H1 (cell line): ENCODE results near the gene DLL1. TPM values are rescaled to one million over a fixed set of nuclear protein-coding genes. Genes with fewer than 3 reads are reported as not detected.

Experiments used
- ASH2L ChIP-seq: fragments of 200-600, 300-600 bp; sonication (generic); IDR thresholded peaks from one replicate; pipeline ENCODE4 v1.7.1; 2017; ENCODE audit warnings: low read length
- BACH1 ChIP-seq: IDR thresholded peaks from 2 replicates; pipeline ENCODE4 v1.6.1; 2012; ENCODE audit warnings: low read length, improper control_type of control experiment
- POLR2A ChIP-seq, 2 experiments: IDR thresholded peaks; 1 replicate in 1 of 2; 2 replicates in 1 of 2; pipeline ENCODE4 v1.6.1; 2011; ENCODE audit warnings: low read depth in 2 of 2, low read length in 2 of 2, mild to moderate bottlenecking in 2 of 2; ENCODE audit errors: control extremely low read depth in 1 of 2
- POLR2AphosphoS5 ChIP-seq: IDR thresholded peaks from 2 replicates; pipeline ENCODE4 v1.6.1; 2011; ENCODE audit warnings: low read depth, low read length
- RAD21 ChIP-seq, 2 experiments: IDR thresholded peaks in 1 of 2; conservative IDR thresholded peaks in 1 of 2; 2 replicates each; pipeline ENCODE4 v1.6.1; 2011; ENCODE audit warnings: low read depth in 2 of 2, low read length in 2 of 2, improper control_type of control experiment in 1 of 2, inconsistent platforms in 1 of 2, mild to moderate bottlenecking in 1 of 2, moderate library complexity in 1 of 2
- SAP30 ChIP-seq: fragments of 300-600 bp; sonication (generic); IDR thresholded peaks from 2 replicates; pipeline ENCODE4 v1.7.1; 2012; ENCODE audit warnings: low read length, moderate library complexity, mild to moderate bottlenecking, inconsistent platforms; ENCODE audit not compliant: insufficient read depth, insufficient replicate concordance
- SRF ChIP-seq: IDR thresholded peaks from 2 replicates; pipeline ENCODE4 v1.6.1; 2011; ENCODE audit warnings: mild to moderate bottlenecking, low read depth, low read length, moderate library complexity
- SUZ12 ChIP-seq: fragments of 200-600 bp; sonication (generic); IDR thresholded peaks from 2 replicates; pipeline ENCODE4 v1.6.1; 2012; ENCODE audit warnings: mild to moderate bottlenecking, inconsistent platforms, low read length, moderate library complexity, mixed read lengths
- TBP ChIP-seq: IDR thresholded peaks from 2 replicates; pipeline ENCODE4 v1.6.1; 2011; ENCODE audit warnings: low read depth, low read length, improper control_type of control experiment
- TCF12 ChIP-seq: IDR thresholded peaks from 2 replicates; pipeline ENCODE4 v1.6.1; 2011; ENCODE audit warnings: low read depth, mild to moderate bottlenecking, low read length
- polyA plus RNA-seq, 7 experiments: library from polyadenylated mRNA; depleted of rRNA in 3 of 7; stranded (reverse) in 5 of 7; unstranded in 2 of 7; fragments of >200 nt in 5 of 7; fragments of 200-250 nt in 2 of 7; gene quantifications; 1 replicate in 5 of 7; 2 replicates in 1 of 7; 4 replicates in 1 of 7; pipeline versions ENCODE4 v1.2.1 to v1.2.3, GENCODE V29; 2011 to 2013; ENCODE audit warnings: missing spikeins in 2 of 7, mixed read lengths in 2 of 7
- total RNA-seq: library from RNA; stranded (reverse); fragmentation: NEBNext Ultra II Directional; extraction: Animal tissue kit (Norgen Biotek cat#: 25700); gene quantifications from 2 replicates; pipeline ENCODE4 v1.2.1, GENCODE V29; 2021
- TF ChIP-seq, protein P1 (sequence below): fragments of 300-600 bp; sonication (generic); IDR thresholded peaks from 2 replicates; pipeline ENCODE4 v1.7.1; 2012; ENCODE audit warnings: low read length, moderate library complexity, mild to moderate bottlenecking, inconsistent platforms; ENCODE audit not compliant: insufficient replicate concordance

Gene DLL1
- total and polyA plus RNA-seq, 2 of the 8 experiments (the other 6 are each of a cell fraction or from before 2014, with no cell fraction given): 1.7 to 3.8 TPM

DNA sequence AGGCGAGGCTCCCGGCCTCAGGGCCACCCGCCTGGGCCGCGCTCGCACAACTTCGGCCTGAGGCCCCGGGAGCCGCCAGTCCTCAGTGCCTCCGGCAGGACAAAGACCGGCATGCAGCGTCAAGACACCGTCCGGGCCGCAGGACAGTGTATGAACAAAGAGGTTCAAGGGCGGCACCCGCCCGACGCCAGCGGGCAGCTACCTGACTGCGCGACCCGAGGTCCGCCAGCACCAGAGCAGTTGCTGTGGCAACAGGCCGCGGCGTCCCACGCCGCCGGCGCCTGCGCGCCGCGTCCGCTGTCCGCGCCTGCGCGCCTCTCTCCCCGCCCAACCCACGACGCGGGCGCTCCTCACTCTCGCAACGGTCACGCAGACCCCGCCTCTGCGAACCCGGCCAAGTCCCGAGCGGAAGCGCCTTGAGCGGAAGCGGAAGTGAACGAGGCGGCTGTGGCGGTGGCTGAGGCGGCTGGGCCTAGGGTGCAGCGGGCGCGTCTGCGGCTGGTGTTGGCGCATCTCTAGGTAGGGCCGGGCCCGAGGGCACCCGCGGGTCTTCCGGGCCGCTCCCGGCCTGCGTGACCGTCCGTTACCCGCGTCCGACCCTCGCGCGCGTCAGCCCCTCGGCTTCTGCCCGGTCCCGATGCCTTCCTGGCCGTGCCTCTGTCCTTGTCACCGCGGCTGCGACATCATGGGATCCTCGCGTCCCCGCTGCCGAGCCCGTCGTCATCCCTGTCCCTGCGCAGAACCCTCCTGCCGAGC, 15.6 kb upstream of the DLL1 start, which contains the start of gene FAM120B (continued):
- TF ChIP-seq, protein P1, sequence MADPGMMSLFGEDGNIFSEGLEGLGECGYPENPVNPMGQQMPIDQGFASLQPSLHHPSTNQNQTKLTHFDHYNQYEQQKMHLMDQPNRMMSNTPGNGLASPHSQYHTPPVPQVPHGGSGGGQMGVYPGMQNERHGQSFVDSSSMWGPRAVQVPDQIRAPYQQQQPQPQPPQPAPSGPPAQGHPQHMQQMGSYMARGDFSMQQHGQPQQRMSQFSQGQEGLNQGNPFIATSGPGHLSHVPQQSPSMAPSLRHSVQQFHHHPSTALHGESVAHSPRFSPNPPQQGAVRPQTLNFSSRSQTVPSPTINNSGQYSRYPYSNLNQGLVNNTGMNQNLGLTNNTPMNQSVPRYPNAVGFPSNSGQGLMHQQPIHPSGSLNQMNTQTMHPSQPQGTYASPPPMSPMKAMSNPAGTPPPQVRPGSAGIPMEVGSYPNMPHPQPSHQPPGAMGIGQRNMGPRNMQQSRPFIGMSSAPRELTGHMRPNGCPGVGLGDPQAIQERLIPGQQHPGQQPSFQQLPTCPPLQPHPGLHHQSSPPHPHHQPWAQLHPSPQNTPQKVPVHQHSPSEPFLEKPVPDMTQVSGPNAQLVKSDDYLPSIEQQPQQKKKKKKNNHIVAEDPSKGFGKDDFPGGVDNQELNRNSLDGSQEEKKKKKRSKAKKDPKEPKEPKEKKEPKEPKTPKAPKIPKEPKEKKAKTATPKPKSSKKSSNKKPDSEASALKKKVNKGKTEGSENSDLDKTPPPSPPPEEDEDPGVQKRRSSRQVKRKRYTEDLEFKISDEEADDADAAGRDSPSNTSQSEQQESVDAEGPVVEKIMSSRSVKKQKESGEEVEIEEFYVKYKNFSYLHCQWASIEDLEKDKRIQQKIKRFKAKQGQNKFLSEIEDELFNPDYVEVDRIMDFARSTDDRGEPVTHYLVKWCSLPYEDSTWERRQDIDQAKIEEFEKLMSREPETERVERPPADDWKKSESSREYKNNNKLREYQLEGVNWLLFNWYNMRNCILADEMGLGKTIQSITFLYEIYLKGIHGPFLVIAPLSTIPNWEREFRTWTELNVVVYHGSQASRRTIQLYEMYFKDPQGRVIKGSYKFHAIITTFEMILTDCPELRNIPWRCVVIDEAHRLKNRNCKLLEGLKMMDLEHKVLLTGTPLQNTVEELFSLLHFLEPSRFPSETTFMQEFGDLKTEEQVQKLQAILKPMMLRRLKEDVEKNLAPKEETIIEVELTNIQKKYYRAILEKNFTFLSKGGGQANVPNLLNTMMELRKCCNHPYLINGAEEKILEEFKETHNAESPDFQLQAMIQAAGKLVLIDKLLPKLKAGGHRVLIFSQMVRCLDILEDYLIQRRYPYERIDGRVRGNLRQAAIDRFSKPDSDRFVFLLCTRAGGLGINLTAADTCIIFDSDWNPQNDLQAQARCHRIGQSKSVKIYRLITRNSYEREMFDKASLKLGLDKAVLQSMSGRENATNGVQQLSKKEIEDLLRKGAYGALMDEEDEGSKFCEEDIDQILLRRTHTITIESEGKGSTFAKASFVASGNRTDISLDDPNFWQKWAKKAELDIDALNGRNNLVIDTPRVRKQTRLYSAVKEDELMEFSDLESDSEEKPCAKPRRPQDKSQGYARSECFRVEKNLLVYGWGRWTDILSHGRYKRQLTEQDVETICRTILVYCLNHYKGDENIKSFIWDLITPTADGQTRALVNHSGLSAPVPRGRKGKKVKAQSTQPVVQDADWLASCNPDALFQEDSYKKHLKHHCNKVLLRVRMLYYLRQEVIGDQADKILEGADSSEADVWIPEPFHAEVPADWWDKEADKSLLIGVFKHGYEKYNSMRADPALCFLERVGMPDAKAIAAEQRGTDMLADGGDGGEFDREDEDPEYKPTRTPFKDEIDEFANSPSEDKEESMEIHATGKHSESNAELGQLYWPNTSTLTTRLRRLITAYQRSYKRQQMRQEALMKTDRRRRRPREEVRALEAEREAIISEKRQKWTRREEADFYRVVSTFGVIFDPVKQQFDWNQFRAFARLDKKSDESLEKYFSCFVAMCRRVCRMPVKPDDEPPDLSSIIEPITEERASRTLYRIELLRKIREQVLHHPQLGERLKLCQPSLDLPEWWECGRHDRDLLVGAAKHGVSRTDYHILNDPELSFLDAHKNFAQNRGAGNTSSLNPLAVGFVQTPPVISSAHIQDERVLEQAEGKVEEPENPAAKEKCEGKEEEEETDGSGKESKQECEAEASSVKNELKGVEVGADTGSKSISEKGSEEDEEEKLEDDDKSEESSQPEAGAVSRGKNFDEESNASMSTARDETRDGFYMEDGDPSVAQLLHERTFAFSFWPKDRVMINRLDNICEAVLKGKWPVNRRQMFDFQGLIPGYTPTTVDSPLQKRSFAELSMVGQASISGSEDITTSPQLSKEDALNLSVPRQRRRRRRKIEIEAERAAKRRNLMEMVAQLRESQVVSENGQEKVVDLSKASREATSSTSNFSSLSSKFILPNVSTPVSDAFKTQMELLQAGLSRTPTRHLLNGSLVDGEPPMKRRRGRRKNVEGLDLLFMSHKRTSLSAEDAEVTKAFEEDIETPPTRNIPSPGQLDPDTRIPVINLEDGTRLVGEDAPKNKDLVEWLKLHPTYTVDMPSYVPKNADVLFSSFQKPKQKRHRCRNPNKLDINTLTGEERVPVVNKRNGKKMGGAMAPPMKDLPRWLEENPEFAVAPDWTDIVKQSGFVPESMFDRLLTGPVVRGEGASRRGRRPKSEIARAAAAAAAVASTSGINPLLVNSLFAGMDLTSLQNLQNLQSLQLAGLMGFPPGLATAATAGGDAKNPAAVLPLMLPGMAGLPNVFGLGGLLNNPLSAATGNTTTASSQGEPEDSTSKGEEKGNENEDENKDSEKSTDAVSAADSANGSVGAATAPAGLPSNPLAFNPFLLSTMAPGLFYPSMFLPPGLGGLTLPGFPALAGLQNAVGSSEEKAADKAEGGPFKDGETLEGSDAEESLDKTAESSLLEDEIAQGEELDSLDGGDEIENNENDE: no peak
- TF ChIP-seq POLR2AphosphoS5: 0 out of 2 replicates have a peak, but pooled peaks have one; percentile 35
- TF ChIP-seq SUZ12: peak; percentile 54; the same call in 1 of the 2 replicates
- TF ChIP-seq SRF: no peak
- peak; percentile 42; the same call in 1 of the 2 replicates for TF ChIP-seq TBP
- TF ChIP-seq TCF12: no peak
- TF ChIP-seq POLR2A (IDR thresholded peaks at IDR 0.05; ENCODE audit: control extremely low read depth in 1 of 2, low read depth in 2 of 2, low read length in 2 of 2): no peak; a peak in 1 of 3 replicates
- peak; percentile 68 for TF ChIP-seq BACH1
- TF ChIP-seq SAP30: no peak
- TF ChIP-seq RAD21 (IDR thresholded peaks at IDR 0.05 in 1 of 2, conservative IDR thresholded peaks at IDR 0.05 in 1 of 2; ENCODE audit: low read depth in 2 of 2, low read length in 2 of 2): no peak
- peak; percentile 96 for TF ChIP-seq ASH2L
